Liver (tissue), 9 donors: ENCODE data around the gene ZBTB25. TPM values are rescaled to one million over a fixed set of nuclear protein-coding genes. Genes with fewer than 3 reads are reported as not detected.

Experiments used
- DNase-seq: peaks from one replicate; pipeline ENCODE4 v3.0.0-alpha.2; 2017; ENCODE audit warnings: low spot score
- H3K27ac ChIP-seq, 2 donors: one replicate each; pipeline ENCODE4 v1.7.0; 2013; ENCODE audit warnings: inconsistent platforms in 2 of 2, low read length in 2 of 2, control low read depth in 1 of 2, low read depth in 1 of 2, mild to moderate bottlenecking in 1 of 2
- H3K27me3 ChIP-seq, 4 donors: one replicate each; pipeline versions ENCODE4 v1.6.1 to v1.7.0; 2013; ENCODE audit warnings: low read length in 3 of 4, inconsistent platforms in 1 of 4, mild to moderate bottlenecking in 1 of 4, moderate library complexity in 1 of 4; ENCODE audit not compliant: control insufficient read depth in 4 of 4, insufficient read depth in 4 of 4
- H3K36me3 ChIP-seq, 4 donors: one replicate each; pipeline versions ENCODE4 v1.6.1 to v1.7.0; 2013; ENCODE audit warnings: low read length in 3 of 4, mild to moderate bottlenecking in 3 of 4, low read depth in 1 of 4, moderate library complexity in 1 of 4; ENCODE audit not compliant: control insufficient read depth in 4 of 4, insufficient read depth in 3 of 4
- H3K4me1 ChIP-seq, 4 donors: one replicate each; pipeline versions ENCODE4 v1.6.1 to v1.7.0; 2013; ENCODE audit warnings: low read length in 3 of 4, mild to moderate bottlenecking in 3 of 4, moderate library complexity in 1 of 4; ENCODE audit not compliant: control insufficient read depth in 4 of 4, insufficient read depth in 4 of 4
- H3K4me3 ChIP-seq, 3 donors: one replicate each; pipeline versions ENCODE4 v1.6.1 to v1.7.0; 2013; ENCODE audit warnings: low read length in 3 of 3, control low read depth in 1 of 3, low read depth in 1 of 3, mild to moderate bottlenecking in 1 of 3
- H3K9ac ChIP-seq, 2 donors: one replicate each; pipeline ENCODE4 v1.7.0; 2013; ENCODE audit warnings: low read length in 2 of 2, mild to moderate bottlenecking in 2 of 2, moderate library complexity in 2 of 2, control low read depth in 1 of 2, low read depth in 1 of 2
- H3K9me3 ChIP-seq, 4 donors: one replicate each; pipeline versions ENCODE4 v1.6.1 to v1.7.0; 2013; ENCODE audit warnings: low read length in 3 of 4; ENCODE audit not compliant: control insufficient read depth in 4 of 4
- EGR1 ChIP-seq, 2 donors: IDR thresholded peaks; 2 replicates each; pipeline ENCODE4 v1.6.1; 2016 to 2018; ENCODE audit warnings: antibody characterized with exemption in 2 of 2, low read depth in 2 of 2
- FOXA1 ChIP-seq: IDR thresholded peaks from 2 replicates; pipeline ENCODE4 v1.6.1; 2016; ENCODE audit warnings: antibody characterized with exemption
- FOXA2 ChIP-seq: IDR thresholded peaks from 2 replicates; pipeline ENCODE4 v1.6.1; 2016; ENCODE audit warnings: antibody characterized with exemption
- GABPA ChIP-seq, 2 donors: IDR thresholded peaks in 1 of 2; conservative IDR thresholded peaks in 1 of 2; 2 replicates each; pipeline ENCODE4 v1.6.1; 2016; ENCODE audit warnings: antibody characterized with exemption in 2 of 2, mild to moderate bottlenecking in 1 of 2, moderate library complexity in 1 of 2
- HNF4A ChIP-seq, 2 donors: conservative IDR thresholded peaks; 2 replicates each; pipeline ENCODE4 v1.6.1; 2016; ENCODE audit warnings: antibody characterized with exemption in 2 of 2, mild to moderate bottlenecking in 2 of 2
- HNF4G ChIP-seq: IDR thresholded peaks from 2 replicates; pipeline ENCODE4 v1.6.1; 2016; ENCODE audit warnings: antibody characterized with exemption
- JUND ChIP-seq, 2 donors: IDR thresholded peaks; 2 replicates each; pipeline ENCODE4 v1.6.1; 2016; ENCODE audit warnings: antibody characterized with exemption in 2 of 2
- NR2F2 ChIP-seq: IDR thresholded peaks from 2 replicates; pipeline ENCODE4 v1.6.1; 2016; ENCODE audit warnings: antibody characterized with exemption
- RAD21 ChIP-seq, 2 donors: IDR thresholded peaks; 2 replicates each; pipeline ENCODE4 v1.6.1; 2016; ENCODE audit warnings: antibody characterized with exemption in 2 of 2, mild to moderate bottlenecking in 2 of 2
- RXRA ChIP-seq, 2 donors: IDR thresholded peaks; 2 replicates each; pipeline ENCODE4 v1.6.1; 2017 to 2018; ENCODE audit warnings: antibody characterized with exemption in 2 of 2, mild to moderate bottlenecking in 1 of 2
- TAF1 ChIP-seq: conservative IDR thresholded peaks from 2 replicates; pipeline ENCODE4 v1.6.1; 2016; ENCODE audit warnings: antibody characterized with exemption, mild to moderate bottlenecking
- YY1 ChIP-seq: IDR thresholded peaks from 2 replicates; pipeline ENCODE4 v1.6.1; 2016; ENCODE audit warnings: antibody characterized with exemption, mild to moderate bottlenecking
- WGBS: extraction: QIAGEN DNeasy Blood & Tissue Kit; methylation state at CpG from one replicate; pipeline ENCODE4 v1.1.7; 2013; 5-methylcytosine and 5-hydroxymethylcytosine counted together
- polyA plus RNA-seq, 2 donors: library from polyadenylated mRNA; stranded (reverse) in 1 of 2; unstranded in 1 of 2; fragments of 200-250 nt in 1 of 2; fragments of >200 nt in 1 of 2; fragmentation: Nextera tagmentation in 1 of 2; extraction: Ambion mirVana in 1 of 2; gene quantifications; one replicate each; pipeline versions ENCODE4 v1.2.1 to v1.2.3, GENCODE V29; 2013 to 2015
- total RNA-seq, 2 donors: library from RNA; depleted of rRNA; stranded (reverse); fragments of >200 nt; gene quantifications; one replicate each; pipeline ENCODE4 v1.2.3, GENCODE V29; 2014
- TF ChIP-seq, protein P1 (sequence below): IDR thresholded peaks from 2 replicates; pipeline ENCODE4 v1.6.1; 2016; ENCODE audit warnings: antibody characterized with exemption
- TF ChIP-seq, protein P2 (sequence below): fragments of 150-350 bp; IDR thresholded peaks from 2 replicates; pipeline ENCODE4 v1.5.1; 2017; ENCODE audit warnings: improper control_type of control experiment, low read depth, low read length; ENCODE audit not compliant: missing input control
- TF ChIP-seq, protein P3 (sequence below): IDR thresholded peaks from 2 replicates; pipeline ENCODE4 v1.6.1; 2016; ENCODE audit warnings: antibody characterized with exemption, mild to moderate bottlenecking
- TF ChIP-seq, protein P4 (sequence below): IDR thresholded peaks from 2 replicates; pipeline ENCODE4 v1.6.1; 2016; ENCODE audit warnings: antibody characterized with exemption
- donor health status: healthy.
- donor health status: healthy.
- donor health status: healthy.
- donor health status: healthy.
- donor health status: healthy.

The ZBTB25 gene
- total and polyA plus RNA-seq, 4 donors: 1.4 to 5.9 (median 3.7) TPM

DNA sequence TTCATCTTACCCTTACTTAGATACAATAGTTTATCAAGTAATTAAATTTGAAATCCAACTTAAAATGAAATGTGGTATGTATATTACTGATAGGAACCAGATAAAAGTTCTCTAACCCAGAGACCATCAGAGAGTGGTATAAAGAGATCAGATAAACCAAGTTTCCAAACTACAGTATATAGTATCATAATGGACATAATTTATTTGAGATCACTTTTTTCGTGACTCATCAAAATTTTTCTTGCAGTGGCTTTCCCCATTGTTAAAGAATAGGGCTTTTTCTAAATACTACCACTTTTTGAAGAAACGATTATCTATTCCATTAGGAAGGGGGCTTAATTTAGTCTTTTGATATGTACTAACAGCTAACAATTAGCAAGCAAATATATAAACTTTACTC lies 21.7 kb upstream of the ZBTB25 start (continued):
- TF ChIP-seq, protein P1, sequence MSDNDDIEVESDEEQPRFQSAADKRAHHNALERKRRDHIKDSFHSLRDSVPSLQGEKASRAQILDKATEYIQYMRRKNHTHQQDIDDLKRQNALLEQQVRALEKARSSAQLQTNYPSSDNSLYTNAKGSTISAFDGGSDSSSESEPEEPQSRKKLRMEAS: no peak
- no peak for TF ChIP-seq FOXA1
- no peak for TF ChIP-seq GABPA (IDR thresholded peaks at IDR 0.05 in 1 of 2, conservative IDR thresholded peaks at IDR 0.05 in 1 of 2)

DNA sequence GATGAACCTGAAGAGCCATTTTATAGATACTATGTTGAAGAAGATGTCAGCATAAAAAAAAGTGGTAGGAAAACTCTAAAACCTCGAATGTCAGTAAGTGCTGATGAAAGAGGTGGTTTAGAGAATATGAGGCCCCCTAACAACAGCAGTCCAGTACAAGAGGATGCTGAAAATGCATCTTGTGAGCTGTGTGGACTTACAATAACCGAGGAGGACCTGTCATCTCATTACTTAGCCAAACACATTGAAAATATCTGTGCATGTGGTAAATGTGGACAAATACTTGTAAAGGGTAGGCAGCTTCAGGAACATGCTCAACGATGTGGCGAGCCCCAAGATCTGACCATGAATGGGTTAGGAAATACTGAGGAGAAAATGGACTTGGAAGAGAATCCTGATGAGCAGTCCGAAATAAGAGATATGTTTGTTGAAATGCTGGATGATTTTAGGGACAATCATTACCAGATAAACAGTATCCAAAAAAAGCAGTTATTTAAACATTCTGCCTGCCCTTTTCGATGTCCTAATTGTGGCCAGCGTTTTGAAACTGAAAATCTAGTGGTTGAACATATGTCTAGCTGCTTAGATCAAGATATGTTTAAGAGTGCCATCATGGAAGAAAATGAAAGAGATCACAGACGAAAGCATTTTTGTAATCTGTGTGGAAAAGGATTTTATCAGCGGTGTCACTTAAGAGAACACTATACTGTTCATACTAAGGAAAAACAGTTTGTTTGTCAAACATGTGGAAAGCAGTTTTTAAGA lies 19.1 kb upstream of the ZBTB25 start:
- 88% methylated on average over 9 of the region's 9 CpGs for WGBS
- no peak overlapping the region for H3K27ac ChIP-seq

DNA sequence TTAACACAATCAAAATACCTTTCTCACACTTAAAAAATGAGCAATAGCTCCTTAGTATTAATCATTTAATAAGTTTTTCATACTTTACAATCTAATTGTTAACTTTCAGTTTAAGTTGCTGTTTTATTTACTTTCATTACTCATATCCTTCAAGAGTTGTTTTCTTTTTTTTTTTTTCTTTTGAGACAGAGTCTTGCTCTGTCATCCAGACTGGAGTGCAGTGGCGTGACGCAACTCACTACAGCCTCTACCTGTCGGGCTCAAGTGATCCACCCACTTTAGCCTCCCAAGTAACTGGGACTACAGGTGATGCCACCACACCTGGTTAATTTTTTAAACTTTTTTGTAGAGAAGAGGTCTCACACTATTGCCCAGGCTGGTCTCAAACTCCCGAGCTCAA lies 17.1 kb upstream of the ZBTB25 start:
- Histone ChIP-seq H3K4me1 (peaks cover 0 to 2% (median 0%) of the 10 kb centered on the region in 4 donors), H3K36me3 (peaks cover 0 to 20% (median 9%) of the 10 kb centered on the region in 4 donors), H3K4me3 (no peak overlapping the region), H3K9me3 (no peaks in the 10 kb centered on the region), H3K27ac (no peak overlapping the region), H3K9ac (no peak overlapping the region), H3K27me3 (no peaks in the 10 kb centered on the region)
- WGBS: 96% methylated on average over 4 of the region's 4 CpGs
- no peak for DNase-seq
- TF ChIP-seq HNF4G (no peak), FOXA2 (no peak), YY1 (no peak), EGR1 (IDR thresholded peaks at IDR 0.05; ENCODE audit: low read depth in 2 of 2) (no peak), JUND (IDR thresholded peaks at IDR 0.05) (no peak), RXRA (IDR thresholded peaks at IDR 0.05) (no peak), RAD21 (IDR thresholded peaks at IDR 0.05) (no peak), TAF1 (no peak), FOXA1 (no peak), HNF4A (conservative IDR thresholded peaks at IDR 0.05) (no peak), NR2F2 (no peak)
- TF ChIP-seq, protein P2, sequence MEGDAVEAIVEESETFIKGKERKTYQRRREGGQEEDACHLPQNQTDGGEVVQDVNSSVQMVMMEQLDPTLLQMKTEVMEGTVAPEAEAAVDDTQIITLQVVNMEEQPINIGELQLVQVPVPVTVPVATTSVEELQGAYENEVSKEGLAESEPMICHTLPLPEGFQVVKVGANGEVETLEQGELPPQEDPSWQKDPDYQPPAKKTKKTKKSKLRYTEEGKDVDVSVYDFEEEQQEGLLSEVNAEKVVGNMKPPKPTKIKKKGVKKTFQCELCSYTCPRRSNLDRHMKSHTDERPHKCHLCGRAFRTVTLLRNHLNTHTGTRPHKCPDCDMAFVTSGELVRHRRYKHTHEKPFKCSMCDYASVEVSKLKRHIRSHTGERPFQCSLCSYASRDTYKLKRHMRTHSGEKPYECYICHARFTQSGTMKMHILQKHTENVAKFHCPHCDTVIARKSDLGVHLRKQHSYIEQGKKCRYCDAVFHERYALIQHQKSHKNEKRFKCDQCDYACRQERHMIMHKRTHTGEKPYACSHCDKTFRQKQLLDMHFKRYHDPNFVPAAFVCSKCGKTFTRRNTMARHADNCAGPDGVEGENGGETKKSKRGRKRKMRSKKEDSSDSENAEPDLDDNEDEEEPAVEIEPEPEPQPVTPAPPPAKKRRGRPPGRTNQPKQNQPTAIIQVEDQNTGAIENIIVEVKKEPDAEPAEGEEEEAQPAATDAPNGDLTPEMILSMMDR: no peak
- TF ChIP-seq, protein P1: no peak
- TF ChIP-seq, protein P3, sequence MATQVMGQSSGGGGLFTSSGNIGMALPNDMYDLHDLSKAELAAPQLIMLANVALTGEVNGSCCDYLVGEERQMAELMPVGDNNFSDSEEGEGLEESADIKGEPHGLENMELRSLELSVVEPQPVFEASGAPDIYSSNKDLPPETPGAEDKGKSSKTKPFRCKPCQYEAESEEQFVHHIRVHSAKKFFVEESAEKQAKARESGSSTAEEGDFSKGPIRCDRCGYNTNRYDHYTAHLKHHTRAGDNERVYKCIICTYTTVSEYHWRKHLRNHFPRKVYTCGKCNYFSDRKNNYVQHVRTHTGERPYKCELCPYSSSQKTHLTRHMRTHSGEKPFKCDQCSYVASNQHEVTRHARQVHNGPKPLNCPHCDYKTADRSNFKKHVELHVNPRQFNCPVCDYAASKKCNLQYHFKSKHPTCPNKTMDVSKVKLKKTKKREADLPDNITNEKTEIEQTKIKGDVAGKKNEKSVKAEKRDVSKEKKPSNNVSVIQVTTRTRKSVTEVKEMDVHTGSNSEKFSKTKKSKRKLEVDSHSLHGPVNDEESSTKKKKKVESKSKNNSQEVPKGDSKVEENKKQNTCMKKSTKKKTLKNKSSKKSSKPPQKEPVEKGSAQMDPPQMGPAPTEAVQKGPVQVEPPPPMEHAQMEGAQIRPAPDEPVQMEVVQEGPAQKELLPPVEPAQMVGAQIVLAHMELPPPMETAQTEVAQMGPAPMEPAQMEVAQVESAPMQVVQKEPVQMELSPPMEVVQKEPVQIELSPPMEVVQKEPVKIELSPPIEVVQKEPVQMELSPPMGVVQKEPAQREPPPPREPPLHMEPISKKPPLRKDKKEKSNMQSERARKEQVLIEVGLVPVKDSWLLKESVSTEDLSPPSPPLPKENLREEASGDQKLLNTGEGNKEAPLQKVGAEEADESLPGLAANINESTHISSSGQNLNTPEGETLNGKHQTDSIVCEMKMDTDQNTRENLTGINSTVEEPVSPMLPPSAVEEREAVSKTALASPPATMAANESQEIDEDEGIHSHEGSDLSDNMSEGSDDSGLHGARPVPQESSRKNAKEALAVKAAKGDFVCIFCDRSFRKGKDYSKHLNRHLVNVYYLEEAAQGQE: no peak
- TF ChIP-seq, protein P4, sequence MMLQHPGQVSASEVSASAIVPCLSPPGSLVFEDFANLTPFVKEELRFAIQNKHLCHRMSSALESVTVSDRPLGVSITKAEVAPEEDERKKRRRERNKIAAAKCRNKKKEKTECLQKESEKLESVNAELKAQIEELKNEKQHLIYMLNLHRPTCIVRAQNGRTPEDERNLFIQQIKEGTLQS: no peak

More for the DNA sequence above, 19.1 kb upstream of the ZBTB25 start:
- no peak for DNase-seq
- no peaks in the 10 kb centered on the region for H3K27me3 ChIP-seq
- H3K9me3 ChIP-seq: no peaks in the 10 kb centered on the region
- H3K9ac ChIP-seq: no peak overlapping the region
- no peak overlapping the region for H3K4me3 ChIP-seq
- H3K36me3 ChIP-seq: peaks cover 0 to 20% (median 9%) of the 10 kb centered on the region in 4 donors
- H3K4me1 ChIP-seq: peaks cover 0 to under 1% (median 0%) of the 10 kb centered on the region in 4 donors
- TF ChIP-seq, protein P4: no peak
- TF ChIP-seq, protein P3: no peak
- TF ChIP-seq RAD21 (IDR thresholded peaks at IDR 0.05) (no peak), FOXA2 (no peak), NR2F2 (no peak), HNF4G (no peak)
